8988T (cell line): Measurements from ENCODE around the gene CFAP73.

Experiments used
- DNase-seq: peaks from one replicate; pipeline ENCODE4 v3.0.0; 2011

CFAP73 gene

DNA sequence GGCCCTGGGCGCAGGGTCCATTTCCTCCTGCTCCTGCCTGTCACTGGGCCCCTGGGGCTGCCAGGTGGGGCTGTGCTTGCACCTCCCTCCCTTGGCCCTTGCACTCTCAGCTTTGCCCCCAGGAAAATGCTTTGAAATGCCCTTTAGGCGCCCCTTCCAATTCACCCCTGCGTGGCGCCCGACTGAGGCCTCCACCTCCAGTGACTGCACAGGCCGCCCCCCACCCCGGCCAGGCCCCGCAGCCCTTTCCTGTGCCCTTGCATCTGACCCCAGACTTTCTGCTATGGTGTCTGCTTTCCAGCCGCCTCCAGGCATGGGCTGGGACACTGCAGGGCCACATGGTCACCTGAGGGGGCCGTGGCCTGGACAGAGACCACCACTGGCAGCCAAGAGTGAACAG, 18.3 kb downstream of the CFAP73 start:
- no peak for DNase-seq

GRCh38 chr12:113169697-113170096, 20.2 kb downstream of the CFAP73 start:
- DNase-seq, result no peak

DNA sequence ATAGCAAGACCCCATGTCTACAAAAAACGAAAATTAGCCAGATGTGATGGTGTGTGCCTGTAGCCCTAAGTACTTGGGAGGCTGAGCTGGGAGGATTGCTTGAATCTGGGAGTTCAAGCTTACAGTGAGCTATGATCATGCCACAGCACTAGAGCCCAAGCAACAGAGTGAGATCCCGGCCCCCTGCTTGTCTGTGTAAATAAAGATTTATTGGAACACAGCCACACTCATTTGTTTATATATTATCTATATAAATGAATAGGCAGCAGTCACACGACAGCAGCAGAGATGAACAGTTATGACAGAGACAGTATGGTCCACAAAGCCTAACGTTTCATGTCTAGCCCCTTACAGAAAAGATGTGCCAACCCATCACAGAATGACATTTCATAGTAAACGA, 20.9 kb downstream of the CFAP73 start:
- DNase-seq, result no peak

- DNase-seq, result no peak
These were observed 21.4 kb downstream of the CFAP73 start for GRCh38 chr12:113170926-113171325.

GRCh38 chr12:113171543-113171942, 22.0 kb downstream of the CFAP73 start:
- no peak for DNase-seq

- DNase-seq, result no peak
These were observed 22.7 kb downstream of the CFAP73 start for GRCh38 chr12:113172185-113172584.

DNA sequence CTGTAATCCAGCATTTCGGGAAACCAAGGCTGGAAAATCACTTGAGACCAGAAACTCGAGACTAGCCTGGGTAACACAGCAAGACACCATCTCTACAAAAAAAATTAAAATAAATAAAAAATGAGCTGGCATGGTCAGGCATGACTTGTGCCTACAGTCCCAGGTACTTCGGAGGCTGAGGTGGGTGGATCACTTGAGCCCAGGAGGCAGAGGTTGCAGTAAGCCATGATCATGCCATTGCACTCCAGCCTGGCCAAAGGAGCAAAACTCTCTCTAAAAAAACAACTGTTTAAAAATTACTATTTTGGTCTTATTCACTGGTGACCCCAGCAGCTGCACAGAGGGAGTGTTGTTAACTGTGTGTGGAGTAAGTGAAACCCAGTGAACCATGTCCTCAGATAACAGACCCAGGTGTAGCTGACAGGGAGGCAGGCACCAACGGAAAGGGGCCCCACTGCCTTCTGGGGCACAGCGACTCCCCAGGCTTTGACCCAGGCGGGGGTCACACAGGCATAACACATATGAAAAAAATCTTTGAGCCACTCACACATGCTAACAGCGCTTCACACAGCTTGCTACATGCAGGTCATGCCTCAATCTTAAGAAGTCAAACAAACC, 23.7 kb downstream of the CFAP73 start:
- no peak for DNase-seq

GRCh38 chr12:113174461-113175384, 25.2 kb downstream of the CFAP73 start:
- peak; percentile 81 for DNase-seq

GRCh38 chr12:113179023-113179422, 29.5 kb downstream of the CFAP73 start:
- DNase-seq, result no peak

GRCh38 chr12:113180333-113180732, 30.8 kb downstream of the CFAP73 start:
- DNase-seq, result no peak

- DNase-seq, result no peak
These were observed 32.5 kb downstream of the CFAP73 start for GRCh38 chr12:113181975-113182374.

GRCh38 chr12:113183030-113183589, 33.6 kb downstream of the CFAP73 start:
- no peak for DNase-seq

GRCh38 chr12:113184098-113184899, 34.8 kb downstream of the CFAP73 start:
- DNase-seq, result no peak

- no peak for DNase-seq
These were observed 35.3 kb downstream of the CFAP73 start for GRCh38 chr12:113184900-113185179.

DNA sequence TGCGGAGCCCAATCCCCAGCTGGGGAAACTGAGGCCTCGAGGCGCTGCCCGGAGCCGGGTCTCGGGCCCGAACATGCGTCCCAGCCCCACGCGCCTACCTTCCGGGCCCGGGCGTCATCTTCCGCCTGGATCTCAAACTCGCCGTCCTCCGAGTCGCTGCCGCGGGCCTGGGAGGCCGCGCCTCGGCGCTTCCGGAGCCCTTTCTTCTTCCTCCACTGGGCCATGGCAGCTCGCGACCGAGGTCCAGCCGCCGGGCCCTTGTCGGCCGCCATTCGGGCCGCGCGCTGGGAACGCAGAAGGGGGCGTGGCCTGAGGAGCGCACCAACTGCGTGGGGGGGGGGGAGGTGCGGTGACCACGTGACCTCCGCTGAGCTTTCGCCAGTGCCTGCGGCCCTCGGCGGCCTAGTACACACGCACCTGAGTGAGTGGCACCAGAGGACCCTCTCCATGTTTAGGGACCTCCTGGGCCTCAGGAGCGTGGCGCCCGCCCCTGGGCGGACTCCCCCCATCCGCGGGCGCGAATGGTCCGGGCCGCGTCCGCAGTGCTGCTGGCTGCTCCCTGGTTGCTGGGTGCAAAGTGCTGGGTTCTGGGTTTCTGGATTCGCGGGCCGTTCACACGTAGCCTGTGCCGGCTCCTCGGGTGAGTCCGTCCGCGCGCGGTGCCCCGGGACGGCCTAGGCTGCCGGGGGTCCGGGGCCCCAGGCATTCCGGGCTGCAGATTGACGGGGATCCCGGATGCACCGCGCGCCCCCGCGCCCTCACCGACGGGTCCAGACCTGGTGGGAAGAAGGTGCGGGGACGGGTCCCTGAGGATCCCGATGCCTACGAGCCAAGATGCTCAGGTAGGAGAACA, 35.9 kb downstream of the CFAP73 start, which contains the start of the genes DDX54 and RITA1:
DDX54 (minus strand) TSS at position 299 of the 853 bp plus-strand sequence; CDS start at position 272, 27 bp downstream.
RITA1 (plus strand) TSS at position 542 of the 853 bp plus-strand sequence. CDS start 1,026 bp downstream, outside the sequence.
- DNase-seq, result no peak

- DNase-seq, result no peak
These were observed 36.5 kb downstream of the CFAP73 start for GRCh38 chr12:113186033-113186365.

DNA sequence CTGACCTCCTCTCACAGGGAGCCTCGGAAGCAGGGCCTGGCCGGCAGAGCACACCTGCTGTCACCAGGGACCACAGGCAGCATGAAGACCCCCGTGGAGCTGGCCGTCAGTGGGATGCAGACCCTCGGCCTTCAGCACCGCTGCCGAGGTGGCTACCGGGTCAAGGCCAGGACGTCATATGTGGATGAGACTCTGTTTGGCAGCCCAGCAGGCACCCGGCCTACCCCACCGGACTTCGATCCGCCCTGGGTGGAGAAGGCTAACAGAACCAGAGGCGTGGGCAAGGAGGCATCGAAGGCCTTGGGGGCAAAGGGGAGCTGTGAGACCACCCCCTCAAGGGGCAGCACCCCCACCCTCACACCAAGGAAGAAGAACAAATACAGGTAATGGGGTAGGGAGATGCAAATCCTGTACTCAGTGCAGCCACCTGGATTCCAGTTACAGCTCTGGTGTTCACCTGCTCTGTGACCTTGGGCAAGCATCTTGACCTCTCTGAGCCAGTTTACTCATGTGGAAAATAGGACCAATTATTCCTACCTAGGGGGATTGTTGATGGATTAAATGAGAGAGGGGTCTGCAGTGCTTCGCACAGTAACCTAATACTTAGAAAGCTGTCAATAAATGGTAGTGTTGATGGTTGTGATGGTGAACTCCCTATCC, 37.3 kb downstream of the CFAP73 start:
- DNase-seq, result no peak

- no peak for DNase-seq
These were observed 39.8 kb downstream of the CFAP73 start for GRCh38 chr12:113189361-113189760.

GRCh38 chr12:113190761-113191160, 41.2 kb downstream of the CFAP73 start:
- DNase-seq, result no peak

- no peak for DNase-seq
These were observed 41.7 kb downstream of the CFAP73 start for GRCh38 chr12:113191227-113191626.

- no peak for DNase-seq
These were observed 45.5 kb downstream of the CFAP73 start for GRCh38 chr12:113194971-113195391.

DNA sequence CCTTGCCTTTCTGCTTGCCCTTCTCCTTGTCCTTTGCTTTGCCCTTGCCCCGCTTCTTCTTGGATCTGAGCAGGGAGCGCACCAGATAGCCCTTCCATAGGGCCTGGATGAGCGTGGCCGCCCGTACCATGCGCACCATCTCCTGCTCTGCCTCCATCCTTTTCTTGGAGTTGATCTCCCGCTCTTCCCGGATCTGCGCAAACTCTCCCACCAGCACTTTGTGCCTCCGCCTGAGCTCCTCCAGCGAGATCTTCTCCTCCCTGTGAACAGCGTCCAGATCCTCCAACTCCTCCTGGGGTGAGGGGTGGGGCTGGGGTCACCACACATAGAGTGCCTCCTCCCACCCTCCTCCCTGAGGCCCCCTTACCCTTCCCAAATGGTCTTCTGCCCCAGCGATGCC, 46.1 kb downstream of the CFAP73 start:
- no peak for DNase-seq
